NCI-H1092 treated with DMSO at 0.1 percent for 48 hours (cell line): Measurements from ENCODE around the gene SRGAP2.
"Not testable (repeated sequence)": the region's sequence is repeated elsewhere in the genome, so short reads cannot be mapped to it uniquely, and the experiment has no call there.

ENCODE experiments used
- DNase-seq: peaks from one replicate; lab custom pipeline; 2025; lab: John Stamatoyannopoulos, UW

SRGAP2 gene

GRCh38 chr1:206205569-206205968 lies 2.2 kb downstream of the SRGAP2 start:
- not testable (repeated sequence) for DNase-seq

GRCh38 chr1:206210802-206211201 lies 7.5 kb downstream of the SRGAP2 start:
- DNase-seq = not testable (repeated sequence)

GRCh38 chr1:206215600-206216392 lies 12.5 kb downstream of the SRGAP2 start:
- not testable (repeated sequence) for DNase-seq

GRCh38 chr1:206218285-206218684 lies 14.9 kb downstream of the SRGAP2 start:
- not testable (repeated sequence) for DNase-seq

GRCh38 chr1:206218765-206219164 lies 15.4 kb downstream of the SRGAP2 start:
- DNase-seq = not testable (repeated sequence)

GRCh38 chr1:206219514-206220331 lies 16.4 kb downstream of the SRGAP2 start:
- DNase-seq = not testable (repeated sequence)

GRCh38 chr1:206220332-206221000 lies 17.1 kb downstream of the SRGAP2 start:
- not testable (repeated sequence) for DNase-seq

GRCh38 chr1:206221585-206221984 lies 18.2 kb downstream of the SRGAP2 start:
- not testable (repeated sequence) for DNase-seq

- DNase-seq = not testable (repeated sequence)
Measured at GRCh38 chr1:206224190-206224776, 20.9 kb downstream of the SRGAP2 start.

- DNase-seq = not testable (repeated sequence)
Measured at GRCh38 chr1:206225386-206225785, 22.0 kb downstream of the SRGAP2 start.

- DNase-seq = not testable (repeated sequence)
Measured at GRCh38 chr1:206226886-206227285, 23.5 kb downstream of the SRGAP2 start.

- DNase-seq = not testable (repeated sequence)
Measured at GRCh38 chr1:206229286-206229685, 25.9 kb downstream of the SRGAP2 start.

GRCh38 chr1:206231989-206232388 lies 28.6 kb downstream of the SRGAP2 start:
- DNase-seq = not testable (repeated sequence)

- not testable (repeated sequence) for DNase-seq
Measured at GRCh38 chr1:206232970-206233645, 29.8 kb downstream of the SRGAP2 start.

GRCh38 chr1:206234189-206234916 lies 31.0 kb downstream of the SRGAP2 start:
- DNase-seq = not testable (repeated sequence)

- DNase-seq = not testable (repeated sequence)
Measured at GRCh38 chr1:206235190-206235589, 31.8 kb downstream of the SRGAP2 start.

- DNase-seq = not testable (repeated sequence)
Measured at GRCh38 chr1:206240288-206240687, 36.9 kb downstream of the SRGAP2 start.

- not testable (repeated sequence) for DNase-seq
Measured at GRCh38 chr1:206243335-206243734, 40.0 kb downstream of the SRGAP2 start.

GRCh38 chr1:206245479-206245878 lies 42.1 kb downstream of the SRGAP2 start:
- DNase-seq = not testable (repeated sequence)

GRCh38 chr1:206246129-206246886 lies 43.0 kb downstream of the SRGAP2 start:
- not testable (repeated sequence) for DNase-seq
